HEK293T (cell line): ENCODE data around the gene JUNB.

ENCODE experiments used
- CTCF ChIA-PET: fragments of 350-600 bp; formaldehyde crosslinking; extraction: SDS; loops from one replicate; lab custom pipeline; 2021; ENCODE audit warnings: antibody characterized with exemption, inconsistent platforms; lab: Yijun Ruan, JAX
- POLR2A ChIA-PET: fragments of 350-600 bp; formaldehyde crosslinking; extraction: SDS; loops from one replicate; lab custom pipeline; 2020; ENCODE audit warnings: antibody characterized with exemption, inconsistent platforms; lab: Yijun Ruan, JAX
- DNase-seq: peaks from one replicate; pipeline ENCODE4 v3.0.0; 2012; ENCODE audit warnings: mixed read lengths; ENCODE audit errors: extremely low spot score
- ARNT ChIP-seq: fragments of 450-650 bp; IDR thresholded peaks from 2 replicates; pipeline ENCODE4 v1.6.1; 2017; ENCODE audit warnings: mild to moderate bottlenecking
- BHLHE40 ChIP-seq: fragments of 450-650 bp; IDR thresholded peaks from 2 replicates; pipeline ENCODE4 v1.6.1; 2016; ENCODE audit warnings: mild to moderate bottlenecking, moderate library complexity, borderline replicate concordance
- CTBP1 ChIP-seq: fragments of 450-650 bp; IDR thresholded peaks from 2 replicates; pipeline ENCODE4 v1.6.1; 2016; ENCODE audit warnings: borderline replicate concordance
- ELF4 ChIP-seq: fragments of 450-650 bp; IDR thresholded peaks from 2 replicates; pipeline ENCODE4 v1.6.1; 2017; ENCODE audit warnings: antibody characterized with exemption
- FOXA1 ChIP-seq: fragments of 450-650 bp; IDR thresholded peaks from 2 replicates; pipeline ENCODE4 v1.6.1; 2016; ENCODE audit warnings: mild to moderate bottlenecking
- FOXK2 ChIP-seq: fragments of 450-650 bp; IDR thresholded peaks from 2 replicates; pipeline ENCODE4 v1.6.1; 2016; ENCODE audit warnings: mild to moderate bottlenecking
- FOXM1 ChIP-seq: fragments of 450-650 bp; IDR thresholded peaks from 2 replicates; pipeline ENCODE4 v1.6.1; 2017; ENCODE audit warnings: mild to moderate bottlenecking, borderline replicate concordance
- HDGF ChIP-seq: fragments of 450-650 bp; IDR thresholded peaks from 2 replicates; pipeline ENCODE4 v1.6.1; 2017; ENCODE audit warnings: antibody characterized with exemption, borderline replicate concordance
- L3MBTL2 ChIP-seq: fragments of 450-650 bp; conservative IDR thresholded peaks from 2 replicates; pipeline ENCODE4 v1.6.1; 2016; ENCODE audit warnings: mild to moderate bottlenecking
- LEF1 ChIP-seq: fragments of 450-650 bp; IDR thresholded peaks from 2 replicates; pipeline ENCODE4 v1.6.1; 2017; ENCODE audit warnings: mild to moderate bottlenecking, borderline replicate concordance
- NFRKB ChIP-seq: fragments of 450-650 bp; IDR thresholded peaks from 2 replicates; pipeline ENCODE4 v1.6.1; 2016; ENCODE audit warnings: mild to moderate bottlenecking, moderate library complexity
- SP1 ChIP-seq: fragments of 450-650 bp; IDR thresholded peaks from 2 replicates; pipeline ENCODE4 v1.6.1; 2017
- SUZ12 ChIP-seq: fragments of 450-650 bp; IDR thresholded peaks from 2 replicates; pipeline ENCODE4 v1.6.1; 2016; ENCODE audit warnings: mild to moderate bottlenecking
- TARDBP ChIP-seq: fragments of 450-650 bp; IDR thresholded peaks from 2 replicates; pipeline ENCODE4 v1.6.1; 2016
- ZNF384 ChIP-seq: fragments of 450-650 bp; IDR thresholded peaks from 2 replicates; pipeline ENCODE4 v1.6.1; 2016
- TF ChIP-seq, protein P1 (sequence below): fragments of 450-650 bp; IDR thresholded peaks from 2 replicates; pipeline ENCODE4 v1.6.1; 2016

Gene JUNB

DNA sequence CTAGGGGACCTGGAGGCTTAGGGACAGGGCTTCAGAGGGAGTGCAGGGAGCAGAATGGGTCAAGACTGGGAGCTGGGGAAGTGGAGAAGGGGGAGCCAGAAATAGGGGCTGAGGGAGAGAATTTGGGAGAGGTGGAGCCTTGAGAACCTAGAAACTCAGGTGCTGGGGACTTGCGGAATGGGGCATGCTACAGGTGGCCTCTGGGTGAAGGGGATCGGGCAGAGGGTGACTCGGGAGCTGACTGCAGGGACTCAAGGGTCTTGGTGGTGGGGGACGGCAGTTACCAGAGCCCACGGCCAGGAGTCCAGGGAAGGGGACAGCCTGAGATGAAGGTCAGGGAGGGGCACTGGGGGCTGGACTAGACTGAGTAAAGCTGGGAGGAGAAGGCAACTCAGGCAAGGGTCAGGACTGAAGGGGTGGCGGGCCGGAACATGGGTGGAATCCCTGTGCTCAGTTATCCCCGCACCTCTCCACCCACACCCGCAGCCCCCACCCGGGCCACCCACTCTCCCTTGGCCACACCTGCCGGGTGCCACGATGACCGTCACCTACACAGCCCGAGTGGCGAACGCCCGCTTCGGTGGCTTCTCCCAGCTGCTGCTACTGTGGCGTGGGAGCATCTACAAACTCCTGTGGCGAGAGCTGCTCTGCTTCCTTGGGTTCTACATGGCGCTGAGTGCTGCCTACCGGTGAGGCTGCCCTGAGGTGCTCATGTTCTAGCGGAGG lies 39.1 kb upstream of the JUNB start:
- TF ChIP-seq FOXM1 (no peak), CTBP1 (no peak), TARDBP (no peak), SUZ12 (no peak), FOXK2 (no peak), HDGF (no peak), ELF4 (no peak), ZNF384 (no peak), ARNT (no peak)
- ChIA-PET CTCF (interaction anchor here (1.3 kb wide), 1 partner anchor 8 kb away, joined by 11 read pairs; no protein-coding TSS in a partner anchor), POLR2A (interaction anchor here (1.5 to 2.2 kb wide), 3 partner anchors 16 to 30 kb away, joined by 4 to 15 read pairs (median 5); partner anchors contain the start of genes GET3 and TRIR)
- DNase-seq = no peak

DNA sequence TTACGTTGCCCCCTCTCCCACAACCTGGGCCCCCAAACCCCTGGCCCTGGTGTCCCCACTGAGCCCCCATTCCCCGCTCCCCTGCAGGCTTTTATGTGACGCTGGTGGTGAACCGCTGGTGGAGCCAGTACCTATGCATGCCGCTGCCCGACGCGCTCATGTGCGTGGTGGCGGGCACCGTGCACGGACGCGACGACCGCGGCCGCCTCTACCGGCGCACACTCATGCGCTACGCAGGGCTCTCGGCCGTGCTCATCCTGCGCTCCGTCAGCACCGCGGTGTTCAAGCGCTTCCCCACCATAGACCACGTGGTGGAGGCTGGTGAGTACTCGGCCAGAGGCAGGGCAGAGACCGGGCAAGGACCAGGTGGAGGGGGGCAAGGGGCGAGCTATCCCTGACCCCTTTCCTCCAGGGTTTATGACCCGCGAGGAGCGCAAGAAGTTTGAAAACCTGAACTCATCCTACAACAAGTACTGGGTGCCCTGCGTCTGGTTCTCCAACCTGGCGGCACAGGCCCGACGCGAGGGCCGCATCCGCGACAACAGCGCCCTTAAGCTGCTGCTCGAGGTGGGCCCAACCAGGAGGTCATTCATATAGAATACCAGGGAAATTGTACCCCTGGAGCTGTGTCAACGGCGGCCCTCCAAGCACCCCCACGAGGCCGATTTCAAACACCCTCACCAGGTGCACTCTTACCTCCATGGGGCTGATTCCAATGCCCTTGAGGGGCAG lies 36.7 kb upstream of the JUNB start:
- POLR2A ChIA-PET = interaction anchor here (1.0 to 1.2 kb wide), 2 partner anchors 12 to 21 kb away, joined by 3 to 4 read pairs; no protein-coding TSS in a partner anchor
- CTCF ChIA-PET = no interaction called here
- DNase-seq = no peak
- TF ChIP-seq FOXM1 = no peak
- no peak for TF ChIP-seq FOXK2
- no peak for TF ChIP-seq BHLHE40
- TF ChIP-seq ARNT = no peak
- no peak for TF ChIP-seq CTBP1
- TF ChIP-seq LEF1 = no peak

DNA sequence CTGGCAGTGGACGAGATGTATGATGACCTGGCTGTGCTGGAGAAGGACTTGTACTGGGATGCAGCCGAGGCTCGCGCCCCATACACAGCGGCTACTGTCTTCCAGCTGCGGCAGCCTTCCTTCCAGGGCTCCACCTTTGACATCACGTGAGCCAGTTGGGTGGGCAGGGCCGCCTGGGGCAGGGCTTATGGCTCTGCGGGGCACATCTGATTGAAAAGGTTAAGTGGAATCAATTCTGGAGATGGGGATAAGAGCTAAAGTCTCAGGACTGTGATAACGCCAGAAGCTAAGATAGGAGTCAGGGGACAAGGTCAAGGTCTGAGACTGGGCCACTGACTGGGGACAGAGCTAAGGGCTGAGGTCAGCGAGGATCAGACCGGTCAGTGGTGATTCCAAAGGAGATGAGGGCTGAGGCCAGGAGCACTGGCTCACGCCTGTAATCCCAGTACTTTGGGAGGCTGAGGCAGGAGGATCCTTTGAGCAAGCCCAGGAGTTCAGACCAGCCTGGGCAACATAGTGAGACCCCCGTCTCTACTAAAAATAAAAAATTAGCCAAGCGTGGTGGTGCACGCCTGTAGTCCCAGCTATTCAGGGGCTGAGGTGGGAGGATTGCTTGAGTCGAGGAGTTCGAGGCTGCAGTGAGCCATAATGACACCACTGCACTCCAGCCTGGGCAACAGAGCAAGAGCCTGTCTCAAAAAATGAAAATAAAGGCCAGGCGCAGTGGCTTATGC lies 35.0 kb upstream of the JUNB start:
- DNase-seq = no peak
- ChIA-PET POLR2A (no interaction called here), CTCF (interaction anchor here (0.6 kb wide), 1 partner anchor 10 kb away, joined by 3 read pairs; no protein-coding TSS in a partner anchor)
- TF ChIP-seq SP1 (no peak), ZNF384 (no peak), NFRKB (no peak)

DNA sequence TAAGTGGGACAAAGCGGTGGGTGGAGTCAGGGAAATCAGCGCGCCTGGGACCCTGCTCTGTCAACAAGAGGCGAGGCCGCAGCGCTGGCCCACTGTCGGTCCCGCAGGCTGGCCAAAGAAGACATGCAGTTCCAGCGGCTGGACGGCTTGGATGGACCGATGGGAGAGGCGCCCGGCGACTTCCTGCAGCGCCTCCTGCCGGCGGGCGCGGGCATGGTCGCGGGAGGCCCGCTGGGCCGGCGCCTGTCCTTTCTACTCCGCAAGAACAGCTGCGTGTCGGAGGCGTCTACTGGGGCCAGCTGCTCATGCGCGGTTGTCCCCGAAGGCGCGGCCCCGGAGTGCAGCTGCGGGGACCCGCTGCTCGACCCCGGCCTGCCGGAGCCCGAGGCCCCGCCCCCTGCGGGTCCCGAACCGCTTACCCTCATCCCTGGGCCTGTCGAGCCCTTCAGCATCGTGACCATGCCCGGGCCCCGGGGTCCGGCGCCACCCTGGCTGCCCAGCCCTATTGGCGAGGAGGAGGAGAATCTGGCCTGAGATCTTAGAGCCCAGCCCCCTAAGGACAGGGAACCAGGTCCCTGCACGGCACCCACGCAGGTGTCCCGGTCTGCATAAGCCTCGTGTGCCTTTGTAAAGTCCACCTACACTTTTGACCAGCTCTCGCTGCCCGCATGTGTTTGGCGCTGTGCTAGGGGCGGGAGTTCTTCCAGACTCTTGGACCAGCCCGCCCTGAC lies 33.6 kb upstream of the JUNB start:
- TF ChIP-seq FOXA1 (no peak), BHLHE40 (no peak), CTBP1 (no peak), HDGF (no peak), L3MBTL2 (no peak), ARNT (no peak), ZNF384 (no peak), TARDBP (no peak), SUZ12 (no peak)
- TF ChIP-seq, protein P1, sequence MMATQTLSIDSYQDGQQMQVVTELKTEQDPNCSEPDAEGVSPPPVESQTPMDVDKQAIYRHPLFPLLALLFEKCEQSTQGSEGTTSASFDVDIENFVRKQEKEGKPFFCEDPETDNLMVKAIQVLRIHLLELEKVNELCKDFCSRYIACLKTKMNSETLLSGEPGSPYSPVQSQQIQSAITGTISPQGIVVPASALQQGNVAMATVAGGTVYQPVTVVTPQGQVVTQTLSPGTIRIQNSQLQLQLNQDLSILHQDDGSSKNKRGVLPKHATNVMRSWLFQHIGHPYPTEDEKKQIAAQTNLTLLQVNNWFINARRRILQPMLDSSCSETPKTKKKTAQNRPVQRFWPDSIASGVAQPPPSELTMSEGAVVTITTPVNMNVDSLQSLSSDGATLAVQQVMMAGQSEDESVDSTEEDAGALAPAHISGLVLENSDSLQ = no peak
- ChIA-PET CTCF (interaction anchor here (0.5 to 1.8 kb wide), 21 partner anchors 8 to 304 kb away, joined by 3 to 17 read pairs (median 4); partner anchors contain the start of gene GET3), POLR2A (interaction anchor here (0.6 to 1.7 kb wide), 9 partner anchors 8 to 68 kb away, joined by 3 to 9 read pairs (median 4); partner anchors contain the start of genes GET3, RNASEH2A, TNPO2 and TRIR)
- DNase-seq = peak; percentile 88

DNA sequence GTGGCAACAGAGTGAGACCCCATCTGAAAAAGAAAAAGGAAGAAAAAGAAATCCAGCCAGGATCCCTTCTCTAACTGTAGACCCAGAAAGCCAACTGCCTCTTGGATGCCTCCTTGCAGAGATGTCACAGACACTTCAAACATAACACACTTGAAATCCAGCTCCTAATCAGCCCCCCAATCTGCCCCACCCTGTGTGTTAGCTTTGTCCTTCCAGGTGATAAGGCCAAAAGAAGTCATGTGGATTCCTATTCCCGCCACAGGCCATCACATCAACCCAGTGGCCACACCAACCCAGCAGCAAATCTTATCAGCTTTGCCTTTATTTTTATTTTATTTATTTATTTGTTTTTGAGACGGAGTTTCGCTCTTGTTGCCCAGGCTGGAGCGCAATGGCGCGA lies 31.6 kb upstream of the JUNB start:
- no peak for DNase-seq
- POLR2A ChIA-PET = interaction anchor here (0.8 to 1.4 kb wide), 4 partner anchors 33 to 47 kb away, joined by 3 to 4 read pairs (median 3); partner anchors contain the start of gene RNASEH2A
- CTCF ChIA-PET = interaction anchor here (0.5 to 3.3 kb wide), 9 partner anchors 26 to 1655 kb away, joined by 3 to 15 read pairs (median 5); partner anchors contain the start of gene JUNB
- TF ChIP-seq CTBP1 = no peak
- TF ChIP-seq NFRKB = no peak
- TF ChIP-seq ARNT = no peak
- no peak for TF ChIP-seq SP1
- TF ChIP-seq SUZ12 = no peak
- TF ChIP-seq TARDBP = no peak
- no peak for TF ChIP-seq FOXM1
- no peak for TF ChIP-seq FOXK2

DNA sequence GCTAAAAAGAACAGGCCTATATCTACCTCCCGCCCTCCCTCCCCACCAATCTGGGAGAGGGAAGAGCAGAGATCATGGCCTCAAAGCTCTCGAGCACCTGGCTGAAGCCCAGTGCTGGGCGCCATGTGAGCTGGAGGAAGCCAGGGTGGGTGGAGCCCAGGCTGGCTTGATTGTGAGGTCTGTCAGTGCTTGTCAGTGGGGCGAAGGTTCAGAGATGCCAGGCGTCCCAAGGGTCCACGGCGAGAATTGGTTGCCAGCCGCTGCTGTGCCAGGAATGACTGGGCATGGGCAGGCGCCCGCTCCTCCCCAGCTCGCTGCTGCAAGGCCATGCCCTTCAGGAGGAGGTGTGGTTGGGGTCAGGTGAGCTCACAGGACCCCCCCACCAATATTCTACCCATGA lies 28.2 kb upstream of the JUNB start:
- DNase-seq = no peak
- CTCF ChIA-PET = interaction anchor here (0.6 to 2.4 kb wide), 2 partner anchors 33 to 52 kb away, joined by 5 to 12 read pairs; no protein-coding TSS in a partner anchor
- POLR2A ChIA-PET = interaction anchor here (0.7 kb wide), 1 partner anchor 35 kb away, joined by 3 read pairs; no protein-coding TSS in a partner anchor
- TF ChIP-seq HDGF (no peak), LEF1 (no peak), FOXK2 (no peak), FOXM1 (no peak), TARDBP (no peak), BHLHE40 (no peak), CTBP1 (no peak), ELF4 (no peak)
